Esophagus squamous epithelium (tissue), 5 donors: ENCODE data around the gene MAP2K3. TPM values are rescaled to one million over a fixed set of nuclear protein-coding genes. Genes with fewer than 3 reads are reported as not detected.
"Not testable (repeated sequence)": the region's sequence is repeated elsewhere in the genome, so short reads cannot be mapped to it uniquely, and the experiment has no call there.

Experiments used
- DNase-seq: peaks from one replicate; lab custom pipeline; 2025; lab: John Stamatoyannopoulos, UW
- H3K27ac ChIP-seq, 4 donors: fragments of 200-600 bp; sonication (generic); one replicate each; pipeline ENCODE4 v1.5.1; 2016 to 2019; ENCODE audit warnings: mild to moderate bottlenecking in 1 of 4
- H3K27me3 ChIP-seq, 4 donors: fragments of 200-600 bp; sonication (generic); 1 replicate in 3 of 4; 2 replicates in 1 of 4; pipeline versions ENCODE4 v1.5.1 to v1.6.0; 2017 to 2021; ENCODE audit warnings: antibody characterized with exemption in 1 of 4
- H3K36me3 ChIP-seq, 3 donors: fragments of 200-600 bp; sonication (generic); one replicate each; pipeline ENCODE4 v1.5.1; 2016 to 2019
- H3K4me1 ChIP-seq, 3 donors: fragments of 200-600 bp; sonication (generic); one replicate each; pipeline ENCODE4 v1.5.1; 2017 to 2019
- H3K4me3 ChIP-seq, 4 donors: fragments of 200-600 bp; sonication (generic); 1 replicate in 3 of 4; 2 replicates in 1 of 4; pipeline ENCODE4 v1.5.1; 2016 to 2019; ENCODE audit warnings: mild to moderate bottlenecking in 2 of 4, moderate library complexity in 1 of 4
- H3K9me3 ChIP-seq, 3 donors: fragments of 200-600 bp; sonication (generic); one replicate each; pipeline ENCODE4 v1.5.1; 2016 to 2019
- POLR2A ChIP-seq, 4 donors: fragments of 450-650 bp; IDR thresholded peaks; one replicate each; pipeline ENCODE4 v1.6.1; 2017; ENCODE audit warnings: antibody characterized with exemption in 4 of 4, mild to moderate bottlenecking in 4 of 4, moderate library complexity in 3 of 4
- WGBS, 2 donors: methylation state at CpG; one replicate each; pipeline ENCODE4 v1.1.5; 2018; 5-methylcytosine and 5-hydroxymethylcytosine counted together
- intact Hi-C: fragments of 100-400 bp; cut with DNase I; formaldehyde crosslinking; loops from one replicate; pipeline ENCODE4 v1.15.0; 2022
- total RNA-seq, 4 donors: library from RNA; depleted of rRNA; stranded (reverse); fragments of >200 nt; gene quantifications; one replicate each; pipeline ENCODE4 v1.1.0, GENCODE V29; 2016
- TF ChIP-seq, protein P1 (sequence below), 6 experiments: fragments of 450-650 bp in 4 of 6; fragments of 200-600 bp in 2 of 6; sonication (generic) in 2 of 6; IDR thresholded peaks; one replicate each; pipeline ENCODE4 v1.5.1; 2016 to 2019; ENCODE audit warnings: antibody characterized with exemption in 6 of 6, mild to moderate bottlenecking in 4 of 6, moderate library complexity in 4 of 6
- donor health status: DM: yes; HTN: yes; CAD: no.

MAP2K3 gene
- total RNA-seq, 4 donors from 2014 or later: 24.1 to 53.6 (median 38.4) TPM

DNA sequence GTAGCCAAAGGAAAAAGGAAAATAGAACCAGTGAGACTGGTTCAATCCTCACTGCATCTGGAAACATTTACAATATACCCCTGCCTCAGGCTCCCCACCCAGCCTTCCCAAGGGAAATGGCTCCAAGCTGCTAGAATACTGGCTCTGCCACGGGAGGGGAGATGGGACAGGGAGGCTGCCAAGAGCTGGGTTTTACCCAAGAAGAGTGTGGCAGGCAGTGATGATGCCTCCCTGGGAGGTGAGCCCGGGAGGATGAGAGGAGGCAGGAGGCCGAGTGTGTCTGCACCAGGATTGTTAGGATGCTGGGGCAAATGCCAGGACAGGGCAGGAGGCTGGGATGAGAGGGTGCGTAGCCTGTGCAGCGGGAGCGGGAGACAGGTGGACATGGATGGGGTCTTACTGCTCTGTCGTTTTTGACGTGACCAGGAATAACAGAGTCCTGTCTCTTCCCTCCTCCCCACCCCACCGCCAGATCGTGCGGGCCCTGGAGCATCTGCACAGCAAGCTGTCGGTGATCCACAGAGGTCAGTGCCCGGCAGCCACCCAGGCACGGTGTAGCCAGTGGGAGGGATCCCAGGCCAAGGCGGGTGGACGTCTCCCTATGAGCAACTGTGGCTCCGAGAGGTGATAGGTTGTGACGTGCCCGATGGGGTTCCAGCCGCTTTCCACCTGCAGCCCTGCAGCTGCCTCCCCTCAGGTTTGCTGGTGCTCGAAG, 18.4 kb downstream of the MAP2K3 start:
- peaks cover 29 to 98% (median 48%) of the 10 kb centered on the region in 3 donors for H3K36me3 ChIP-seq
- WGBS, 2 donors: 63 to 74% methylated on average over 15 to 21 of the region's 21 CpGs
- H3K27me3 ChIP-seq: no peaks in the 10 kb centered on the region
- H3K4me1 ChIP-seq: no peaks in the 10 kb centered on the region
- no peak for DNase-seq
- no peak for TF ChIP-seq POLR2A (IDR thresholded peaks at IDR 0.05)
- TF ChIP-seq, protein P1, sequence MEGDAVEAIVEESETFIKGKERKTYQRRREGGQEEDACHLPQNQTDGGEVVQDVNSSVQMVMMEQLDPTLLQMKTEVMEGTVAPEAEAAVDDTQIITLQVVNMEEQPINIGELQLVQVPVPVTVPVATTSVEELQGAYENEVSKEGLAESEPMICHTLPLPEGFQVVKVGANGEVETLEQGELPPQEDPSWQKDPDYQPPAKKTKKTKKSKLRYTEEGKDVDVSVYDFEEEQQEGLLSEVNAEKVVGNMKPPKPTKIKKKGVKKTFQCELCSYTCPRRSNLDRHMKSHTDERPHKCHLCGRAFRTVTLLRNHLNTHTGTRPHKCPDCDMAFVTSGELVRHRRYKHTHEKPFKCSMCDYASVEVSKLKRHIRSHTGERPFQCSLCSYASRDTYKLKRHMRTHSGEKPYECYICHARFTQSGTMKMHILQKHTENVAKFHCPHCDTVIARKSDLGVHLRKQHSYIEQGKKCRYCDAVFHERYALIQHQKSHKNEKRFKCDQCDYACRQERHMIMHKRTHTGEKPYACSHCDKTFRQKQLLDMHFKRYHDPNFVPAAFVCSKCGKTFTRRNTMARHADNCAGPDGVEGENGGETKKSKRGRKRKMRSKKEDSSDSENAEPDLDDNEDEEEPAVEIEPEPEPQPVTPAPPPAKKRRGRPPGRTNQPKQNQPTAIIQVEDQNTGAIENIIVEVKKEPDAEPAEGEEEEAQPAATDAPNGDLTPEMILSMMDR (IDR thresholded peaks at IDR 0.05): no peak
- no peak overlapping the region for H3K27ac ChIP-seq
- intact Hi-C loops: no loop called here
- no peaks in the 10 kb centered on the region for H3K9me3 ChIP-seq
- H3K4me3 ChIP-seq: no peak overlapping the region

DNA sequence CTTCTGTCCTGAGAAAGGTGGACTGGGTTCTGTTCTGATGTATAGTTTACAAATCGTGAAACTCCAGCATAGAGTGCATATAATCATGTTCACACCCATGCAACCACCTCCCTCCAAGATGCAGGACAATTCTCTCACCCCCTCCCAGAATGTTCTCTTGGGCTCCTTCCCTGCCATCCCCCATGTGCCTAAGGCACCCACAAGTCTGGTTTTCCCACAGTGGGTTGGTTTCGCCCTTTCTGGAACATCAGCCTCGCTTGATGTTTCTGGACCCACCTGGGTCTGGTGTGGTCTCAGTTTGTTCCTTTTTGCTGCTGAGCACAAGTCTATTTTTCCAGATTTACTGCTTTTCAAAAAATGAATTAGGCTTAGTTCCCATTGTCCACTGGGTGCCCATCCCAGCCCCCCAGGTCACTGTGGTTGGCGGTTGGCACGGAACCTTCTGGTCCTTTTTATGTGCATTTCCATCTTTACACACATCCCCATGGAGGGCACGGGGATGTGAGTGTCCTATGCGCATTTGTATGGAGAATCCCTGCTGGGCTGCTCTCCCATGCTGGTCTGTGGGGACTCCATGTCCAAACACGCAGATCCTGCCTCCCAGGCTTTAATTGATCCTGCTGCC, 19.0 kb downstream of the MAP2K3 start:
- H3K9me3 ChIP-seq: peaks cover 0 to under 1% (median under 1%) of the 10 kb centered on the region in 3 donors
- peaks cover 29 to 98% (median 45%) of the 10 kb centered on the region in 3 donors for H3K36me3 ChIP-seq
- intact Hi-C loops: no loop called here
- TF ChIP-seq POLR2A (IDR thresholded peaks at IDR 0.05): no peak
- TF ChIP-seq, protein P1 (IDR thresholded peaks at IDR 0.05): no peak
- H3K4me3 ChIP-seq: no peak overlapping the region
- no peak for DNase-seq
- H3K4me1 ChIP-seq: no peaks in the 10 kb centered on the region
- WGBS, 2 donors: 76 to 82% methylated on average over 8 of the region's 8 CpGs
- no peak overlapping the region for H3K27ac ChIP-seq
- H3K27me3 ChIP-seq: no peaks in the 10 kb centered on the region

DNA sequence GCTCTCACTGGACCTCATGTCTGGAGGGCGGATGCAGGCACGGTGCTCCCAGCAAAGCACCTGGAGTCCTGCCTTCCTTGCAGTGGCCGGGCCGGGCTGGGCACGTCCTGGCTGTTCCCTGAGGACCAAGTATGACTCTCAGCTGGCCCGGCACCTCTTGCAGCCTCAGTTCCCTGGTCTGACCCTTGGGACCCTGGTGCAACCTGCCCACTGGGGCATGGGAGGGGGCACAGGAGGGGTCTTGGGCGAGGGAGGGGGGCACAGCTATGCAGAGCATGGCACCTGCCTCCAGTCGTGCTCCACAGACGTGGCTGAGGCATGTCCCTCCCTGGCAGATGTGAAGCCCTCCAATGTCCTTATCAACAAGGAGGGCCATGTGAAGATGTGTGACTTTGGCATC, 19.6 kb downstream of the MAP2K3 start:
- DNase-seq: no peak
- H3K27ac ChIP-seq: no peak overlapping the region
- H3K4me3 ChIP-seq: no peak overlapping the region
- H3K27me3 ChIP-seq: no peaks in the 10 kb centered on the region
- peaks cover 0 to 6% (median 6%) of the 10 kb centered on the region in 3 donors for H3K9me3 ChIP-seq
- WGBS, 2 donors: 64 to 75% methylated on average over 3 to 7 of the region's 9 CpGs
- peaks cover 29 to 98% (median 40%) of the 10 kb centered on the region in 3 donors for H3K36me3 ChIP-seq
- no peak for TF ChIP-seq POLR2A (IDR thresholded peaks at IDR 0.05)
- TF ChIP-seq, protein P1 (IDR thresholded peaks at IDR 0.05): no peak
- H3K4me1 ChIP-seq: no peaks in the 10 kb centered on the region
- intact Hi-C loops: no loop called here

DNA sequence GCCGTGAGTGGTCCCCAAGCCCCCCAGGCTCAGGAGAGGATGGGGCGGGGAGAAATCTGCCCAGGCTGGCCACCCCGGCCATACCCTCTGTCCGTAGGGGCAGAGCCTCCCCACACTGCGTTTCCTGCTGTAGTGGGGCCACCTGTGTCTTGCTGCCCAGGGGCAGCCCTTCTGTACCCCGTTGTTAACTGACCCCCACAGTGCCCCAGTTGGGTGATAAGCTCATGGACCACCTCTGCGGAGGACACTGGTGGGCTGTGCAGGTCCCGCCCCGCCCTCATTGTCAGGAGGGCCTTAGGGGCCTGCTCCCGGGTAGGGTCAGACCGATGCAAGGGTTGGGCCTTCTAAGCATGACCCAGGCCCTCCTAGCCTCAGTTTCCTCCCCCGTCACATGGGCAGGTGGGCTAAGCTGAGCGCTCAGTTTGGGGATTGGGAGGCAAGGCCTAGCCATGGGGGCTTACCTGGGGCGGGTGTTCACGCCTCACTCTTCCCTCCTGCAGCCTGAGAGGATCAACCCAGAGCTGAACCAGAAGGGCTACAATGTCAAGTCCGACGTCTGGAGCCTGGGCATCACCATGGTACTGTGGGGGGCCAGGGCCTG, 20.1 kb downstream of the MAP2K3 start:
- H3K27me3 ChIP-seq, H3K4me1 ChIP-seq, DNase-seq, H3K4me3 ChIP-seq, H3K9me3 ChIP-seq, intact Hi-C loops, H3K27ac ChIP-seq: not testable (repeated sequence)
- H3K36me3 ChIP-seq: peaks cover 29 to 98% (median 37%) of the 10 kb centered on the region in 3 donors
- WGBS, 2 donors: 84 to 93% methylated on average over 4 to 11 of the region's 17 CpGs

DNA sequence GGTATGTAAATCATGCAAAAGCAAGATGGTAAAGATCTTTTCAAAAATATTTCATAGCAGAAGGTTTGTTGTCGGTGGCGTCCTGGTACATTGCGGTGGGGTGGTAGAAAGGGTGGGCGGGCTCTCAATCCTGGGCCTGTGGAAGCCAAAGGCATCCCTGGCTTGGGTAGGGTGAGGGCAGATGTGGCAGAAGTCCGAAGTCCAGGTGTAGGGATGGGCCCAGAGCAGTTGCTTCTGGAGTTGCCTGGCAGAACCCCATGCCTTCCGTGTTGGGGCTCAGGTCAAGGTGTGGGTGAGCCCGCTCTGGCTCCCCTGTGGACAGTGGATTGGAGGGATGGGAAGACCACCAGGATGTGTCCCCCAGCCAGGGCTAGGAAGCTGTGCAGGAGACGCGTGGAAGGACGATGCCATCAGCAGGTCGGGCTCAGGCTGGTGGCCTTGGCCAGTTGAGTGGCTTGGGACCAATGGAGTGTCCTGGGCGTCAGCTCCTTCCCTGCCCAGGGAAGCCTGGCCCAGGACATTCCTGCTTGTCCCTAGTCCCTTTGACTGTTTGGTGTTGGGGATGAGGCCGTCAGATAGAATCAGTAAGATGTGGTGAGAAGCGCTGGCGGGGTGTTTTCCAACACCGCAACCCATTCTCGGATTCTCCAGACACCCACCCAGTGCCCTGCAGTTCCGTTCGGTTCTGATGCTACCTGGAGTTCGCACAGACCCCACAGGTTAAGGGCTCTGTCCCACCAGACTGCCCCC, 21.1 kb downstream of the MAP2K3 start:
- H3K27me3 ChIP-seq, DNase-seq, intact Hi-C loops, H3K4me1 ChIP-seq, H3K4me3 ChIP-seq, H3K9me3 ChIP-seq, H3K27ac ChIP-seq: not testable (repeated sequence)
- peaks cover 22 to 98% (median 30%) of the 10 kb centered on the region in 3 donors for H3K36me3 ChIP-seq
- WGBS, 2 donors: 80 to 92% methylated on average over 6 to 11 of the region's 20 CpGs

DNA sequence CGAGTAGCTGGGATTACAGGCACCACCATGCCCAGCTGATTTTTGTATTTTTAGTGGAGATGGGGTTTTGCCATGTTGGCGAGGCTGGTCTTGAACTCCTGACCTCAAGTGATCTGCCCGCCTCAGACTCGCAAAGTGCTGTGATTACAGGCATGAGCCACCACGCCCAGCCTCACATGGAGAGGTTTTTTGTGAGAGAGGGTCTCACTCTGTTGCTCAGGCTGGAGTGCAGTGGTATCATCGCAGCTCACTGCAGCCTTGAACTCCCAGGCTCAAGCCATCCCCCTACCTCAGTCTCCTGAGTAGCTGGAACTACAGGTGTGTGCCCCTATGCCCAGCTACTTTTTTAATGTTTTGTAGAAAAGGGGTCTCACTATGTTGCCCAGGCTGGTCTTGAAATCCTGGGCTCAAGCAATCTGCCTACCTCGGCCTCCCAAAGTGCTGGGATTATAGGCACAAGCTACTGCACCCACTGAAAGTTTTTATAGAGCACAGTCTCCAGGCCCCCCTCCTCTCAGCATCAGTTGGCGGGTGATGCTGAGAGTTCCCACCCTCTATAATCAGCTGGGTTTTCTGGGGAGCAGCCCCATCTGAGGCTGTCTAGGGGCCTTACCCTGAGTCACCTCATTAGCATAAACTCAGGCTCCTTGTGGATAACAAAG, 22.2 kb downstream of the MAP2K3 start:
- WGBS, 2 donors: 76 to 81% methylated on average over 6 to 8 of the region's 8 CpGs
- H3K4me1 ChIP-seq, H3K27ac ChIP-seq, intact Hi-C loops, H3K27me3 ChIP-seq, DNase-seq, H3K9me3 ChIP-seq, H3K4me3 ChIP-seq: not testable (repeated sequence)
- peaks cover 11 to 97% (median 22%) of the 10 kb centered on the region in 3 donors for H3K36me3 ChIP-seq

DNA sequence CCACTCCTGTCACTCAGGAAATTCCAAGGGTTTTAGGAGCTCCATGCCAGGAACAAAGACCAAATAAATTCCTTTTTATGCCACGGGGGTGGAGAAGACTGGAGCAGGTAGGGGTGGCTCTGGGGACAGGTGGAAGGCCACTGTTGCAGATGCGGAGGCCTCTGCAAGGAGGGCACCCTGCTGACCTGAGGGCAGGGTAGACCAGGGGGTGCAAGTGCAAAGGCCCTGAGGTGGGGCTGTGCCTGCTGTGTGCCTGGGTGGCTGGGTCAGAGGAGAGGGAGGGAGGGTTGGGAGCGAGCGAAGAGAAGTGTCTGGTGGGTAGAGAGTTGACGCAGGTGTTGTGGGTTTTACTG, 22.7 kb downstream of the MAP2K3 start:
- H3K27ac ChIP-seq, DNase-seq, H3K4me3 ChIP-seq, H3K27me3 ChIP-seq, intact Hi-C loops, H3K4me1 ChIP-seq, H3K9me3 ChIP-seq: not testable (repeated sequence)
- H3K36me3 ChIP-seq: peaks cover 6 to 97% (median 17%) of the 10 kb centered on the region in 3 donors
- 54 to 89% methylated on average over 3 to 4 of the region's 5 CpGs for WGBS, 2 donors

DNA sequence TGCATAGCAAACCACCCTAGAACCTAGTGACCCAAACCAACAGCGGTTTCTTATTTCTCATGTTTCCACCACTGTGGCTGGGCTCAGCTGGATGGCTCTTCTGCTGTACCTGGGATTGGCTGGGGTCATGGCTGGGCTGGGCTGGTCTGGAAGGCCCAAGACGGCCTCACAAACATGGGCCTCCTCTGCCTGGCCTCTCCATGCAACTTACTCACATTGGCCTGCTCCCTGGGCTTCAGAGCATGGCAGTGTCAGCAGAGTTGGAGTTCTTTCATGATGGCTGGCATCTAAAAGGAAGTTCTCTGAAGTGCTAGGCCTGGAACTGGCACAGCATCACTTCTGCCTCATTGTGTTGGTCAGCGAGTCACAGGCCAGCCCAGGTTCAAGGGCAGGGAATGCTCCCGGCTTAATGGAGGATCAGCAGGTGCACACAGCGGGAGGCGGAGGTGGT, 24.4 kb downstream of the MAP2K3 start:
- DNase-seq, H3K4me1 ChIP-seq, H3K9me3 ChIP-seq, intact Hi-C loops, H3K27ac ChIP-seq, H3K27me3 ChIP-seq, H3K4me3 ChIP-seq: not testable (repeated sequence)
- WGBS, 2 donors: 91 to 96% methylated on average over 6 of the region's 6 CpGs
- H3K36me3 ChIP-seq: peaks cover 2 to 97% (median 9%) of the 10 kb centered on the region in 3 donors
